Embryonic facial prominence (tissue), 1 donor: Measurements from ENCODE around the gene RUVBL2.

Experiments
- DNase-seq: peaks from one replicate; pipeline ENCODE4 v3.0.0-alpha.2; 2016; ENCODE audit errors: extremely low spot score

RUVBL2 gene

DNA sequence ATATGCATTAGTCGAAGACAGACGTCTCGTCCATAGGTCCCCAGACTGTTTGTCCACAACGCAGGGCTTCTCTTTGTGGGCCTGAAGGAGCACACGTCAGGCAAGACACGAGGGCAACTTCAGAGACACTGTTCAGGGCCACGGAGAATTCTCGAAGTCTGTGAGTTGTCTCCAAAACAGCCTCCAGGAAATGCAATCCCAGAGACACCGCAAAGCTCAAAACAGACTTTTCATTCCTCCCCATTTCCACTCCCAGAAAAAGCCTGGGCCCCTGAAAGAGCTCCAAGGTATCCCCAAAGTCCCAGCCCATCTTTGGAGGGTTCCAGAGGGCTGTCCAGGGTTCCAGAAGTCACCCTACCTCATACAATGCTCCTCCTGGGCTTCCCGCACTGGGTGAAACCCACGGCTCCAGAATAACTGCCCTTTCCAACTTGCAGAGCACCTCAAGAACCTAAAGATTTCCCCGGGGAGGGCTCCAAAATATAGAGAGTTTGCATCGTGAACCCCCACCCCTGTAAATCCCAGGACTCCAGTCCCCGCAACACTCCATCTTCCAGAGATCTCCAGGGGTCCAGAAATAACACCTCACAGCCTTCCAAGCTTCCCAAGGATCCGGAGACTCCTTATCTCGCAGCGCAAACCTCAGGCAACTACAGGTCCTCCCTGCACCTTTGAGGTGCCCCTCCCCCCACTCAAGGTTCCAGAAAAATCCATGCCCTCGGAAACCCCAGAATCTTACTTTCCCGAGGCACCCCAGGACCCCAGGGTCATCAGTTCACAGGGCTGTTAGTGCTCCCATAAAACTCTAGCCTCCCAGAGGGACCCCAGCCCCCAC is 29.3 kb upstream of the RUVBL2 start:
- DNase-seq = no peak

GRCh38 chr19:48965040-48965805 is 28.5 kb upstream of the RUVBL2 start, which contains the start of gene FTL:
TSS of gene FTL (plus strand) at chr19:48965309. CDS start at chr19:48965508, 199 bp downstream.
- DNase-seq = peak; percentile 79

GRCh38 chr19:48965806-48966540 is 27.7 kb upstream of the RUVBL2 start:
- peak; percentile 80 for DNase-seq

GRCh38 chr19:48966541-48967345 is 26.9 kb upstream of the RUVBL2 start:
- no peak for DNase-seq

GRCh38 chr19:48967346-48968178 is 26.1 kb upstream of the RUVBL2 start:
- DNase-seq = no peak

GRCh38 chr19:48968179-48968661 is 25.5 kb upstream of the RUVBL2 start:
- DNase-seq = no peak

- no peak for DNase-seq
Observed at GRCh38 chr19:48968813-48969218, 24.9 kb upstream of the RUVBL2 start.

GRCh38 chr19:48969276-48970138 is 24.2 kb upstream of the RUVBL2 start:
- no peak for DNase-seq

- DNase-seq = no peak
Observed at GRCh38 chr19:48970139-48970766, 23.4 kb upstream of the RUVBL2 start.

- peak; percentile 67 for DNase-seq
Observed at GRCh38 chr19:48970923-48971395, 22.7 kb upstream of the RUVBL2 start.

DNA sequence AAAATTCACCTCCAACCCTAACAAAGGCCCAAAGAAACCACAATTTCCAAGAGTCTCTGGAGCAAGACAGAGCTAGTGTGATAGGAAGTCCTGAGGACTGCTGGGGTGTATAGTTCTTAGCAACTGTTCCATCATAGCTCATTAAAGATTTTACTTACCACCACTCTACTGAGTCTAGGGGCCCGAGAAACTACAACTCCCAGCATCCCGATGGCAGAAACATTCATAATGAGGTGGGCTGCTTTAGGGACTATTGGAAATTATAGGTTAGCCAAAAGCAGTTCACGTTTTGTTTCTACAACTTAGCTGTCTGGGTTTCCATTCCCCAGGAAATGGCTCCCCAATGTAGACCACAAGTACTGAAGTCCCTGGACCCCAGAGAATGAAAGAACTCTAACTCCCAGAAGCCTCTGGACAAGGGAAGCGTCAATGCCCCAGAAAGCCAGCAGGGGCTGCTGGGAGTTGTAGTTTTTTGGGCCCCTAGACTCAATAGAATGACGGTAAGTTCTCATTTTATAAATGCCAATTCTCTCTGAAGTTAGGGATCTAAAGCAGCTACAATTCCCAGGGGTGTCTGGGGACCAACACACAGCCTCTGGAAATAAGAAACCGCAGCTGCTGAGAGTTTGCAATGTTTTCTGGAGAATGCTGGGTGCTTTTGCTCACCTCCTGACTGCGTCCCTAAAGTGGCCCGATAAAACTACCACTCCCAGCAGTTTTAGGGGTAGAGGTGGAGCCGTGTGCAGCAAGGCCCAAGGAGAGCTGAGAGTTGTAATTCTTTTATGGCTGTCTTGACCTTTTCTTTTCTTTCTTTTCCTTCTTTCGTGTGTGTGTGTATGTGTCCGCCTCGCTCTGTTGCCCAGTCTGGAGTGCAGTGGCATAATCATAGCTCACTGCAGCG is 17.5 kb upstream of the RUVBL2 start:
- no peak for DNase-seq

- DNase-seq = no peak
Observed at GRCh38 chr19:48977061-48977460, 16.6 kb upstream of the RUVBL2 start.

DNA sequence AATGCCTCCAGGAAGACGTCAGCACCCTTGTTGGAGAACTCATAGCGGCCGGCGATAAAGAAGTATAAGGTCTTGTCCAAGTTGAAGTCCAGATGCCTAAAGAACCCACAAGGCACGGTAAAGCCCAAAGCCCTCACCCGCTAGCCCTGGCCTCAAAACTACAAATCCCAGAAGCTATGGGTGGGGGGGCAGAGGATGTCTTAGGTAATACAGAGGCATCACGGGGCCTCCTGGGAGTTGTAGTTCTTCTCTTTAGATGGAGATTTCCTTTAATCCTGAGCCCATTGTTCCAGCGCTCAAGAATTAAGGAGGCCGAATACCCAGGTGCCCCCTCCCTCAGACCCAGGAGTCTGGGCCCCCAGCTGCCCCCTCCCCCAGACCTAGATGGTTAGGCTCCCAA is 11.4 kb upstream of the RUVBL2 start:
- DNase-seq = no peak

DNA sequence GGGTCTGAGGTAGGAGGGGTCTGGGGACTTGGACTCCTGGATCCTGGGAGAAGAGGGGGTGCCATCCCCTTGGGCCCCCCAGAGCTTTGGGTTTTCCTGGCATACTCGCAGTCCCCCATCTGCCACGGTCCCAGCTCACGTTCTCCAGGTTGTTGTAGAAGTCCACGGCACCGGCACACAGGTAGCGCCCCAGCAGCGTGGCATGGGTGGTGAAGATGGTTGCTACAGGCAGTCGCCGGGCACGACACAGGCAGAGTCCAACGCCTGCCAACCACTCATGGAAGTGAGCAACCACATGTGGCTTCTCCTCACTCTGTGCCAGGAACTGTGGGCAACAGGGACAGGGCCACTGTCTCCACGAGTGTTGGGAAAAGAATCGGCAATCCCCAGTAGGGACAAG is 8.0 kb upstream of the RUVBL2 start:
- no peak for DNase-seq

GRCh38 chr19:48986211-48986610 is 7.5 kb upstream of the RUVBL2 start:
- no peak for DNase-seq

DNA sequence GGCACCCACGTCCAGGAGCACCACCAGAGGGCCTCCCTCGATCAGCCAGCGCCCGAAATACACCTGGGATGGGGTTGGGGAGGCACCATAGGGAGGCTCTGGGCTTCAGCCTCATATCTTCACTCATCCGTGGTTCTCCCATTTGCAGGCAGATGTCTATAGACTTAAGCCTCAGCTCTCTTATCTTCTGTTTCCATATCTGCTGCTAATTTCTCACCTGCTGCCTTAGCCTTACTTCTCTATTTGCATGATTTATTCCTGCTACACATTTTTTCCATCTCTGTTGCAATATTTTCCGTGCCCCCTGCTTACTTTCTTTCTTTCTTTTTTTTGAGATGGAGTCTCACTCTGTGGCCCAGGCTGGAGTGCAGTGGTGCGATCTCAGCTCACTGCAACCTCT is 6.4 kb upstream of the RUVBL2 start:
- no peak for DNase-seq

DNA sequence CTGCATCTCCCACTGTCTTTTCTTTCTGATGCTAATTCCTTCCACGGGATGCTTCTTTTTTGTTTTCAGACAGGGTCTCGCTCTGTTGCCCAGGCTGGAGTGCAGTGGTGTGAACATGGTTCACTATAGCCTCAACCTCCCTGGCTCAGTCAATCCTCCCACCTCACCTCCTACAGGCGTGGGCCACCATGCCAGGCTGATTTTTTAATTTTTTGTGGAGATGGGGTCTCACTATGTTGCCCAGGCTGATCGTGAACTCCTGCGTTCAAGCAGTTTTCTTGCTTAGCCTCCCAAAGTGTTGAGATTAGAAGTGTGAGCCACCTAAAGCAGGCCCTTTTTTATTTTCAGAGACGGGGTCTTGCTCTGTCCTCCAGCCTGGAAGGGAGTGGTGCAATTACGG is 5.4 kb upstream of the RUVBL2 start:
- no peak for DNase-seq

- DNase-seq = no peak
Observed at GRCh38 chr19:48988860-48989259, 4.8 kb upstream of the RUVBL2 start.
